ENCODE measurements around the gene ARIH2.

Gene ARIH2

DNA sequence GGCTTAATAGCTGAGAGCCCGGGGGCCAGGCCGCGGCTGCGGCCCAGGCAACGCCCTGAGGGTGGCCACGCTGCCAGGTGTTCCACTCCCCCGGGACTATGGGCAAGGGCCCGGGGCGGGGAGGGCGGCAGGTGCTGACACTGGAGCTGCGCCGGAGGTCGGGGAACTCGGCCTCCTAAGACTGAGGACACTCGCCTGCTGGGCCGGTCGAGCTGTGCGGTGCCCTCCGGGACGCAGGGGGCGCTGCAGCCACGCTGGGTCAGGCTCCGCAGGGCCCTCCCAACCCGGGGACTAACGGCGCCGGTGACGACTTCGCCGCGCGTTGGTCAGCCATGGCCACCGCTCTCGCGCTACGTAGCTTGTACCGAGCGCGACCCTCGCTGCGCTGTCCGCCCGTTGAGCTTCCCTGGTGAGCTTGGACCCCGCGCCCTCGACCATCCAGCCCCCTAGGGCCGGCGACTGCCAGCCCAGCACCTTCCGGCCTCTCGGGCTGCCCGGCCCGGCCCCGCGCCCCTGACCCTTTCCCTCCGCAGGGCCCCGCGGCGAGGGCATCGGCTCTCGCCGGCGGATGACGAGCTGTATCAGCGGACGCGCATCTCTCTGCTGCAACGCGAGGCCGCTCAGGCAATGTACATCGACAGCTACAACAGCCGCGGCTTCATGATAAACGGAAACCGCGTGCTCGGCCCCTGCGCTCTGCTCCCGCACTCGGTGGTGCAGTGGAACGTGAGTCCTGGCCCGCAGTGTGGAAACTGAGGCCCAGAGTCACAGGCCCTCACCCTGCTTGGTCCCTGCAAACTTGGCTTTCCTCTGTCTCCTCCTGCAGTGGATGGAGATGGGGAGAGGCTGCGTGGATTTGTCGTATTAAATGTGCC is 103.4 kb downstream of the ARIH2 start, which contains the start of gene NDUFAF3:
TSS of gene NDUFAF3 (plus strand) at position 309 of the 875 bp plus-strand sequence. CDS start at position 333, 24 bp downstream.
- DNase-seq: peak; percentile 95

DNA sequence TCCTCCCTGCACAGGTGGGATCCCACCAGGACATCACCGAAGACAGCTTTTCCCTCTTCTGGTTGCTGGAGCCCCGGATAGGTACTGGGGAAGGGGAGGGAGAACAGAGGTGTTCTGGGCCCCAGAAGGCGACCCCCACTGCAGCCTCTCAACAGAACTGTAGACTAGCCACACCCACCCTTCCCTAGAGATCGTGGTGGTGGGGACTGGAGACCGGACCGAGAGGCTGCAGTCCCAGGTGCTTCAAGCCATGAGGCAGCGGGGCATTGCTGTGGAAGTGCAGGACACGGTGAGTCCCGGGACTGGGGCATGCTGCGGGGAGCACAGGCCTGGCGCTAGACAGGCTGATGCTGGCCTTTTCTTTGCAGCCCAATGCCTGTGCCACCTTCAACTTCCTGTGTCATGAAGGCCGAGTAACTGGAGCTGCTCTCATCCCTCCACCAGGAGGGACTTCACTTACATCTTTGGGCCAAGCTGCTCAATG is 104.1 kb downstream of the ARIH2 start:
- DNase-seq: no peak

DNA sequence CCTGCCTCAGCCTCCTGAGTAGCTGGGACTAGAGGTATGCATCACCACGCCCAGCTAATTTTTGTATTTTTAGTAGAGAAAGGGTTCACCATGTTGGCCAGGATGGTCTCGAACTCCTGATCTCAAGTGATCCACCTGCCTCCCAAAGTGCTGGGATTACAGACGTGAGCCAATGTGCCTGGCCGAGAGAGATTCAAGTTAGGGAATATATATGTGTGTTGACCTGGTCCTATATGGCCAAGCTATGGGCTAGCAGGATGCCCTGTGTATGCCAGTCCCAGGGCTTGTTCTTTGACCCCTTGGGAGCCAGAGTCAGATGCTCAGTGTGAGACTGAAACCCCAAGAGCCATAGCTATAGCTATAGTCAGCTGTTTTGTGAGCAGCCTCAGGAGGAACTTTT is 105.1 kb downstream of the ARIH2 start:
- DNase-seq: no peak

DNA sequence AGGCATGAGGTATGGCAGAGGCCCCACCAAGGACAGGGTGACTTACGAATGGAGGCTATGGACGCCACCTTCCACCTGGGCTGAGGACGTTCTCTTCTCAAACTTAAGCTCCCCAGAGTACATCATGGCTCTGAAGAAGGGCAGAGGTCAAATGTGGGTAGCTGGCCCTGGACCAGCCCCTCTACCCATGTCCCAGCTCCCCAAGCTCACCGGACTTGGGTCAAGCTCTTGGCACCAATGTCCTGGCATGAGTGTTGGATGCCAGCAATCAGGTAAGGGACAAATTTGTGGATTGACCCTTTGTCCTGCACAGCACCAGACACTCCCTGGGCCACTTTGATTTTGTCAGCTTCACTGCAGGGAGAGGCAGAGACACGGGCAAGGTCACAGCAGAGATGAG is 105.8 kb downstream of the ARIH2 start:
- DNase-seq: no peak

DNA sequence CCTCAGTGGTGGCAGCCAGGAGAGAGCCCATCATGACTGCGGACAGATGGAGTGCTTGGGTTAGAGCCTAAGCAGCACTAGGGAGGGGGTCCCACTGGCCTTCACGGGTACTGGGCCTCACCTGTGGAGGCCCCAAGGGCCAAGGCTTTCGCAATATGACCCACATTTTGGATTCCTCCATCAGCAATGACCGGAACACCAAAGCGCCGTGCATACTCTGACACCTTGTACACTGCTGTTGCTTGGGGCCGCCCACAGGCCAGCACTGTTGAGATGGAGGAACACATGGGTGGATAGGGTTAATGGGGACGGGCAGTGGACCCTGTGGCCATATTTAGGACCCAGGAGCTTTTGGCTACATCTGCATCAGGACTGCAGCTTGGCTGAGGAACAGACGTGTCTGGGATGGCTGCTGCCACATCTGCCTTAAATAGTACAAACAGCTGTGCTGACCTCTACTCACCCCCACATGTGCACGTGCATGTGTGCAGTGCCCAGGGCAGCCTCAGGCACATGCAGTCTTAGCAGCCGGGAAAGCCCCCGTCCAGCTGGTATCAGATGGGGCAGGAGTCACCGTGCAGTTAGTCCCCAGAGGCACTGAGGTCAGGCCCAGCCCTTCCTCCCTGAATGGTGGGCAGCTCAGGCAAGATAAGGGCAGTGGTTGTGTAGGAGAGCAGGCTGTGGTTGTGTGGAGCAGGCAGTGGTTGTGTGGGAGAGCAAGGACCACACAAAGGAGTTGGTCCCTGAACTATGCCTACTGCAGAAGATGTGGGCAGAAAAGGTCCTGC is 106.6 kb downstream of the ARIH2 start:
- no peak for DNase-seq

DNA sequence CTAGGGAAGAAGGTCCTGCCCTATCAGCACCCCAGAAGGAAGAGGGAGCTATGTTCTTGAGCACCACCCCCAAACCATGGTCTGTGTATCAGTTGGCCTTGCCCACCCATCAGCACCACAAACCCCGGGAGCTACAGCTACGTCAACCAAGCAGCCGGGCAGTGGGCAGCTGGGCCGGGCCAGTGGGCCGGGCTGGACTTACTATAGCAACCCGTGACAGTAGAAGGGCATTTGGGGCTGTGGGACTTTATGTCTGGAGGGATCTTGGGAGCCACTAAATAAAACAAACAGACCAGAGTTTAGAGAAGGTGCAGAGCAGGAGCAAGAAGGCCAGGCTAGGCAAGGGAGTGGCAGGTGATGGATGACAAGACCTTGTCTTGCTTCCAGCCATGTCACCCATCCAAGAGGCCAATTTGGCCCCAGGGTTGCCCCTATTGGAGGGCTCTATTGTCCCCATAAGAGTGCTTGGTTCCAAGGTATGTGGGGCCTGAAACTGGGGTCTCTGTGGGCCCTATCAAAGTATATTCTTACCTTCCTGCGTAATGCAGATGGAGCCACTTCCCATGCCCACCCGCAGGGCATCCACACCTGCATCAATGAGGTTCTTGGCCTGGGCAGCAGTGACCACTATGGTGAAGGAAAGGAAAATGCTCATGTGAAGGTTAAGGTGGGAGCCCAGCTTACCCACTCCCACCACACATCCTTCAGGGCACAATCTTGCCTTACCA is 107.3 kb downstream of the ARIH2 start:
- no peak for DNase-seq

DNA sequence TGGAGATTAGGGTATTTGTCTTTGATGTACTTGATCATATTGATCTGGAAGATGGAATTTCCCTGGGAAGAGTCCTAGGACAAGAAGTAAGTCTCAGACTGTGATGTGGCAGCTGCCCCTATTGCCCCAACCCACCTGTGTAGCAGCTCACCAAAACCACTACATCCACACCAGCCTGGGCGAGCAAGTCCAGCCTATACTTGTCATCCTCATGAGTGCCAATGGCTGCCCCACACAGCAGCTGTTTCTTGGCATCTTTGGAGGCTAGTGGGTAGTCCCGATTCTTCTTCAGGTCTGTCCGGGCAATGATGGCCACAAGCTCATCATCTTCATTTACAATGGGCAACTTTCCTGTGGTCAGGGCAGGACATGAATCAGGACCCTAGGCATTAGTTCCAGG is 107.9 kb downstream of the ARIH2 start:
- DNase-seq: no peak

DNA sequence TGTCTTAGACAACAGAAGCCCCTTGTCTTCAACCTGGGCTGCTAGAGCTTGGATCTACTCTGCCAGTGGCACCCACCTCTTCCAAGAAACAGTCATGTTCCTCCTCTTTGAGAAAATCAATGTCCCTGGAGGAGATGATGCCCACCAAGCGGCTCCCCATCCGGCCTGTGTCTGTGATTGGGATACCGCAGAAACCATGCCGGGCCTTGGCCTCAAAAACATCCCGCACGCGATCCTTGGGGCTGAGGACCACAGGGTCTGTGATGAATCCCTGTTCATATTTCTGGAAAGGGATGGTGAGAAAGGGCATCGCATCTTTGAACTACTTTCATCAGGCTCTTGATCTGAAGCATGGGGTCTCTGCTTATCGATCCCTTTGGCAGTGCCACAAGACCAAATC is 109.0 kb downstream of the ARIH2 start:
- no peak for DNase-seq

DNA sequence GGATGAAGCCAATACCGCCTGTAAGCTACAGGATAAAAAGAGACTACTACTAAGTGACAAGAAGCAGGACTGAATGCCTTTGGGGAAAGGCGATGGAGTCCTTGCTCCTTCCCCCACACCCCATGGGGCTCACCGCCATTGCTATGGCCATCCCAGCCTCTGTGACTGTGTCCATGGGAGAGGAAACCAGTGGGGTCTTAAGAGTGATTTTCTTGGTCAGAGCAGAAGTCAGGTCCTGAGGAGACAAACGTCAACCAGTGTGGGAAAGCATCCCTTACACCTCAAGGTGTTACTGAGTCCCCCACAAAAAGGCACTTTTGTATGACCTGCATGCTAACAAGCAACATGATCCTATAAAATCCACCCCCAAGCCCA is 109.6 kb downstream of the ARIH2 start:
- DNase-seq: no peak

DNA sequence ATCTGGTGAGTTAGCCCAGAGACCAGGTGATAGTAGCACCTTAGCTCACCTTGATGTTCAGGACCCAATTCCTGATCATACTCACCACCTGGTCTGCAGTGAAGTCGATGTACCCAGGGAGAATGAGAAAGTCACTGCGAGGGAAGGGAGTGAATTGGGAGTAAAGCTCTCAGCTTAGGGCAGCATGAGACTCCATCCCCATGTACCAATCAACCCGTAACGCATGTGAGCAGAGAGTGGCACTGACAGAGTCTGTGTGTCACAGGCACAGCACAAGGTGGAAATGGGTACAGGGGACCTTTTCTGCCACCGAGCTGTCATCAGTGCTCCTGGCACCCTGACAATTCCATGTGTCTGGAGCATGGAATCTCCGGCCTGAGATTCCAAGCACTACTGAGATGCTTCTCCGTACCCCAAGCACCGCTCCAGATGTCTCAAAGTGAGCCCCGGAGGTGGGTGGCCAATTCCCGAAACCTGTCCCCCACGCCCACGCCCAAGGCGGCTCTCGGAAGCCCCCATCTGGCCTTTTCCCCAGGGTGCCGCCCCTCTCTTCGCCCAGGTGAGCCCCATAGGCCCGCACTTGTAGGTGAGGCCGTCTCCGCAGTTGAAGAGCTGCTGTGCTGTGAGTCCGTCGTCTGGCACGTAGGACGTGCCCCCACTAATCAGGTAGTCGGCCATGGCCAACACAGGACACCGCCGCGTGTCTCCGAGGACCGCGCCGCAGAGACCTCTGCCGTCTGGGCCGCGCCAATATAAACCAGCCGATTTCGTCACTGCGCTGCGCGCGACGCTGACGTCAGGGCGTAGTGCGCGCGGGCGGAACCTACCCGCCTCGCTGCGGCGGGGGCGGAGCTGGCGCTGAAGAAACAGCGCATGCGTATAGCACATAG is 110.3 kb downstream of the ARIH2 start, which contains the start of gene IMPDH2:
TSS of gene IMPDH2 (minus strand) at position 726 of the 890 bp plus-strand sequence. CDS start at position 678, 48 bp downstream.
- peak; percentile 93 for DNase-seq

DNA sequence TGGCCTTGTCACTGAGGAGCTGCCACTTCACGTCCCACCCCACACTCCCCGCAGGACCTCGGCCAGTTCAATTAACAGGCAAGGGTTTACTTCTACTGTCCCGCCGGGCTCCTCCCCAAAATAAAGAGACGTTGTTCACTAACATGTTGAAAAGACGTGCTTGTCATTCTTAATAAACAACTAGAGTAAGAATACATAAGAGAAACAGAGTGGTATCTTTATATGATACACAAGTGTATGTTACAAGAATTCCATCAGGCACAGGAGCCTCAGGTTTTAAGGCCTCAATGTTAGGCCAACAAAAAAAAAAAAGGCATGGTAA is 110.9 kb downstream of the ARIH2 start:
- no peak for DNase-seq

DNA sequence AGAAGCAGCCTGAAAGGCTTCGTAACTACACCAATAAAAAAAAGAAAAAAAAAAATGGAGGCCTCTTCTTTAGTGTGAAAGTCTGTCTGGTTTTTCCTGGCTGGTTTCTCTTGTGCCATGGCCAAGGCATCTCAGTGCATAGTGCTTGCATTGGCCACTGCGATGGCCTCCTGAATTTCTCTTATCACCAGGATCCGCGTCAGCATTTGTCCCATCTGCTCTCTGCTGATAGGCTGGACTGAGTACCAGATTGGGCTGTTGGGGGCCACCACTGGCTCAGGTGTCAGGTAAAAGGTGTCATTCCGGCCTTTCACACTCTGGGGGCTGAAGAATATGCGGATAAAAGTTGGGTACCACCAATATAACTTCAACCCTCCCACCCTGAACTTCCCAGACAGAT is 111.7 kb downstream of the ARIH2 start:
- DNase-seq: no peak

DNA sequence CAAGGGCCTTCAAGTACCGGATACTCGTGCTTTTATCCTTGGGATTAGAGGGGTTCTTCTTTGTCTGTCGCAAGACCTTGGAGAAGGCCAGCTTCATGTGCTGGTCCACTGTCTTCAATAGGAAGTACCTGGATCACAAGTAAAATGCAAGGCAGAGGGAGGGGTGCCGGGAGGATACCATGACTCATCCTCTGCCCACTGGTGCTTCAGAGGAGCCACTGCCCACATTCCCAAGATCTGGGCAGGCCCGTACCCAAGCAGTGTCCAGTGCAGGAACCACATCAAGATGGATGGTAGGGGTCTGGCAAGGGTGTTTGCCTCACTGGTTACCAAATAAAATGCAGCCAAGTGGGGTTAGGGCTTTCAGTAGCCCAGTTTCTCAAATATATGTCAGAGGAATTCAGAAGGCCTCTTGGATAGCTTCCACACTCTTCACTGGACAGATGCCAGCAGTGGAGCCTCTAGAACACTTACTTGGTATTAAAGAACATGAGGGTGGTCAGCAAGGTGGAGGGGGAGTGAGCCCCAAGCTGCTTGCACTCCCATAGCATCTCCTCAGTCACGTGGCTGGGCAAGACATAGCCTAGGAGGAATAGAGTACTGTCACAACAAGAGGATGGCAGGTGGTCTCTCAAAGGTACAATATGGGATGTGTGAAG is 114.1 kb downstream of the ARIH2 start:
- DNase-seq: no peak

DNA sequence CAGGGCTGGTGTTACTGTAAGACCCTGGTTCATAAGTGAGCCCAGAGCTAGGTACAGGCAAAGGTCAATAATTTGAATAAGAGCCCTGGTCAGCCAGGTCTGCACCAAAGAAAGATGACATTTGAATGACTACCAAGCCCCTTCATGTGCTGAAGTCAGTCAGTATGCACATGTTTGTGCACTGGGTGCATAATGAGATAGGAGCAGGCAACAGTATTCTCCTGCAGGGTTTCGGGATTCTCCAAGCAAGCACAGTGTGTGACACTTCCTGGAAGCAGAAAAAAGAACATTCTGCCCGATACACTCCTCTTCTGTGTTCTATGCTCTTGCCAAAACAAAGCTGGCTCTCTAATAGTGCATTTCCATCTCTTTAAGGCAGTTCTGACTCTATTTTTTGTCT is 116.0 kb downstream of the ARIH2 start:
- DNase-seq: no peak

DNA sequence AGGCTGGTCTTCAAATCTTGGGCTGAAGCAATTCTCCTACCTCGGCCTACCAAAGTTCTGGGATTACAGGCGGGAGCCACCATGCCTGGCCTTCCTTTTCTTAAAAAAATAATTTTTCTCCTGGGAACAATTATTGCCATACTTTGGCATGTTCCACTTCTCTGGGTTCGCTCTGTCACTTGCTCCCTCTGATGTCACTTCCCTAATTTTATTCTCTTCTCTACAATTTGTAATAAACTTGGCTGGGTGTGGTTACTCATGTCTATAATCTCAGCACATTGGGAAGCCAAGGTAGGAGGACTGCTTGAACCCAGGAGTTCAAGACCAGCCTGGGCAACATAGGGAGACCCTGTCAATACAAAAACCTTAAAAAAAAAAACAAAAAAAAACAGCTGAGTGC is 116.6 kb downstream of the ARIH2 start:
- DNase-seq: no peak

Measured in stimulated activated CD4-positive, alpha-beta T cell treated with anti-CD3 and anti-CD28 coated beads, Interleukin-15, amount 100 ng/mL, for 24 hours (primary cell).